ENCODE measurements around the gene EFEMP2. TPM values are rescaled to one million over a fixed set of nuclear protein-coding genes. Genes with fewer than 3 reads are reported as not detected.
A peak's percentile ranks its signal among the peaks of the same experiment; 100 is the strongest.

EFEMP2 gene
- polyA plus RNA-seq, 1 donor (not counting 4 experiments of a cell fraction or from before 2014, with no cell fraction given), result 4.8 TPM

GRCh38 chr11:65857853-65858680 is 14.5 kb downstream of the EFEMP2 start, which contains the start of gene CFL1:
Gene CFL1, minus strand, starts transcription at chr11:65858180. Its CDS starts 81 bp downstream, at chr11:65858099.
- Histone ChIP-seq H3K9me1 (ENCODE audit: control insufficient read depth, extremely low read depth, insufficient read depth, low read length) (peaks cover 7% of the 10 kb centered on the region), H3K36me3 (ENCODE audit: control insufficient read depth in 2 of 2, extremely low read depth in 1 of 2, insufficient read depth in 2 of 2, low read length in 2 of 2) (peaks cover 37 to 52% of the 10 kb centered on the region in 2 experiments), H3K4me1 (ENCODE audit: control insufficient read depth, extremely low read depth, insufficient read depth, low read length) (peaks cover 32% of the 10 kb centered on the region), H3K4me3 (ENCODE audit: control insufficient read depth in 2 of 3, extremely low read depth in 1 of 3, insufficient read depth in 2 of 3, low read depth in 1 of 3, low read length in 3 of 3) (peak within 1 kb of the TSS; percentile 83 to 96 (median 91)), H2AFZ (ENCODE audit: control insufficient read depth, low read length) (peak within 1 kb of the TSS; percentile 71), H4K20me1 (ENCODE audit: control insufficient read depth, extremely low read depth, insufficient read depth, low read length) (peaks cover 43% of the 10 kb centered on the region), H3K79me2 (ENCODE audit: control insufficient read depth, insufficient read depth, low read length) (peaks cover 67% of the 10 kb centered on the region), H3K4me2 (ENCODE audit: control insufficient read depth, extremely low read depth, insufficient read depth, low read depth, low read length) (peak within 1 kb of the TSS; percentile 100), H3K27ac (ENCODE audit: control insufficient read depth, insufficient read depth, low read length) (peak within 1 kb of the TSS; percentile 90), H3K9me3 (ENCODE audit: control insufficient read depth, low read depth, low read length) (no peaks in the 10 kb centered on the region), H3K27me3 (ENCODE audit: control insufficient read depth, extremely low read depth, insufficient read depth, low read length) (no peaks in the 10 kb centered on the region), H3K9ac (ENCODE audit: control insufficient read depth, extremely low read depth, insufficient read depth, low read length) (peak within 1 kb of the TSS; percentile 83)
- DNase-seq (ENCODE audit: low read depth, low spot score) (peak; percentile 76), FAIRE-seq (no peak)
- dilution Hi-C loops (cut with MboI; ENCODE audit: extremely low pct_ligation_motif_present, low sequenced_read_pairs), result no loop called here
- no peak for TF ChIP-seq EZH2 (IDR thresholded peaks at IDR 0.05; ENCODE audit: low read length)
- no peak for TF ChIP-seq CTCF (optimal IDR thresholded peaks at IDR 0.05 in 1 of 3, IDR thresholded peaks at IDR 0.05 in 1 of 3, conservative IDR thresholded peaks at IDR 0.05 in 1 of 3; ENCODE audit: extremely low read depth in 1 of 3, insufficient read depth in 2 of 3, low read length in 3 of 3)

DNA sequence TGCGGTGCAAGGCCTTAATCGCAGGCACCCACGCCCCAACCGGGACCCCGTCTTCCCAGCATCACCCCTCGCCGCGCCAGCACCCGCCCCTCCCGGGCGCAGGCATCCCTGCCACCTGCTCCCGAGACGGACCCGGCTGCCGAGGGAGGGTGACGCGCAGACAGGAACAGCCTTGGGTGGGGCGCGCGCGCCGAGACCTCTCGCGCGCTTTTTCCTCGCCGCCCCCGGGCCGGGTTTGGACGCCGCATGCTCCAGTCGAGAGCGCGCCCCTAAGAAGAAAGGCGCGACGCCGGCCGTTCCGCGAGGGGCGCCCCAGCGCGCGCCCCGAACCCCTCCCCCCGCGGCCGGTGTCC is 15.1 kb downstream of the EFEMP2 start:
- Histone ChIP-seq H3K27ac (ENCODE audit: control insufficient read depth, insufficient read depth, low read length) (peak overlapping the region; percentile 50), H3K27me3 (ENCODE audit: control insufficient read depth, extremely low read depth, insufficient read depth, low read length) (no peaks in the 10 kb centered on the region), H3K36me3 (ENCODE audit: control insufficient read depth in 2 of 2, extremely low read depth in 1 of 2, insufficient read depth in 2 of 2, low read length in 2 of 2) (peaks cover 36 to 48% of the 10 kb centered on the region in 2 experiments), H4K20me1 (ENCODE audit: control insufficient read depth, extremely low read depth, insufficient read depth, low read length) (peaks cover 45% of the 10 kb centered on the region), H3K9me1 (ENCODE audit: control insufficient read depth, extremely low read depth, insufficient read depth, low read length) (peaks cover 7% of the 10 kb centered on the region), H3K4me1 (ENCODE audit: control insufficient read depth, extremely low read depth, insufficient read depth, low read length) (peaks cover 32% of the 10 kb centered on the region), H3K79me2 (ENCODE audit: control insufficient read depth, insufficient read depth, low read length) (peaks cover 61% of the 10 kb centered on the region), H3K4me3 (ENCODE audit: control insufficient read depth in 2 of 3, extremely low read depth in 1 of 3, insufficient read depth in 2 of 3, low read depth in 1 of 3, low read length in 3 of 3) (peak overlapping the region; percentile 83 to 96 (median 91)), H3K4me2 (ENCODE audit: control insufficient read depth, extremely low read depth, insufficient read depth, low read depth, low read length) (peak overlapping the region; percentile 100), H2AFZ (ENCODE audit: control insufficient read depth, low read length) (no peak overlapping the region), H3K9ac (ENCODE audit: control insufficient read depth, extremely low read depth, insufficient read depth, low read length) (peak overlapping the region; percentile 83), H3K9me3 (ENCODE audit: control insufficient read depth, low read depth, low read length) (no peaks in the 10 kb centered on the region)
- DNase-seq (ENCODE audit: low read depth, low spot score), result no peak
- TF ChIP-seq CTCF (optimal IDR thresholded peaks at IDR 0.05 in 1 of 3, IDR thresholded peaks at IDR 0.05 in 1 of 3, conservative IDR thresholded peaks at IDR 0.05 in 1 of 3; ENCODE audit: extremely low read depth in 1 of 3, insufficient read depth in 2 of 3, low read length in 3 of 3) (no peak), EZH2 (IDR thresholded peaks at IDR 0.05; ENCODE audit: low read length) (no peak)
- no peak for FAIRE-seq
- dilution Hi-C loops (cut with MboI; ENCODE audit: extremely low pct_ligation_motif_present, low sequenced_read_pairs), result no loop called here

Measured in keratinocyte (primary cell).